Measurements from ENCODE around the gene EVC2.

EVC2 gene

GRCh38 chr4:5656415-5656814, 51.9 kb downstream of the EVC2 start:
- Histone ChIP-seq H3K9ac (no peak overlapping the region), H3K27ac (no peak overlapping the region), H3K36me3 (peaks cover 58% of the 10 kb centered on the region), H3K4me3 (no peak overlapping the region), H3K4me2 (no peak overlapping the region), H3K9me3 (peaks cover 13% of the 10 kb centered on the region), H3K27me3 (no peaks in the 10 kb centered on the region), H3K4me1 (peaks cover 39% of the 10 kb centered on the region), H4K20me1 (no peaks in the 10 kb centered on the region)
- no peak for TF ChIP-seq Cebpa-rat (IDR thresholded peaks at IDR 0.05)

GRCh38 chr4:5654791-5655190, 53.6 kb downstream of the EVC2 start:
- Histone ChIP-seq H3K4me3 (no peak overlapping the region), H3K36me3 (peaks cover 43% of the 10 kb centered on the region), H3K27ac (no peak overlapping the region), H3K27me3 (no peaks in the 10 kb centered on the region), H4K20me1 (no peaks in the 10 kb centered on the region), H3K9me3 (no peaks in the 10 kb centered on the region; the same call in 1 of the 2 replicates), H3K4me2 (no peak overlapping the region), H3K9ac (no peak overlapping the region), H3K4me1 (peaks cover 39% of the 10 kb centered on the region)
- TF ChIP-seq Cebpa-rat (IDR thresholded peaks at IDR 0.05): no peak

GRCh38 chr4:5651089-5651488, 57.3 kb downstream of the EVC2 start:
- no peak for TF ChIP-seq Cebpa-rat (IDR thresholded peaks at IDR 0.05)
- Histone ChIP-seq H3K9ac (no peak overlapping the region), H3K27ac (0 out of 2 replicates have a peak overlapping the region, but pooled peaks have one; percentile 61), H3K4me2 (no peak overlapping the region), H3K27me3 (no peaks in the 10 kb centered on the region), H3K36me3 (peaks cover 24% of the 10 kb centered on the region), H3K4me1 (peaks cover 31% of the 10 kb centered on the region), H3K9me3 (no peaks in the 10 kb centered on the region; the same call in 1 of the 2 replicates), H3K4me3 (no peak overlapping the region), H4K20me1 (no peaks in the 10 kb centered on the region)

- no peaks in the 10 kb centered on the region for H3K9me3 ChIP-seq
- TF ChIP-seq Cebpa-rat (IDR thresholded peaks at IDR 0.05): no peak
- H3K9ac ChIP-seq: no peak overlapping the region
- H3K4me1 ChIP-seq: peaks cover 31% of the 10 kb centered on the region
- H3K4me2 ChIP-seq: no peak overlapping the region
- H3K27me3 ChIP-seq: no peaks in the 10 kb centered on the region
- H3K36me3 ChIP-seq: peaks cover 20% of the 10 kb centered on the region
- H4K20me1 ChIP-seq: no peaks in the 10 kb centered on the region
- H3K4me3 ChIP-seq: no peak overlapping the region
- H3K27ac ChIP-seq: no peak overlapping the region
Observed at GRCh38 chr4:5650040-5650439, 58.3 kb downstream of the EVC2 start.

GRCh38 chr4:5647351-5647750, 61.0 kb downstream of the EVC2 start:
- Histone ChIP-seq H3K27me3 (no peaks in the 10 kb centered on the region), H3K27ac (no peak overlapping the region), H3K9ac (no peak overlapping the region), H3K36me3 (peaks cover 8% of the 10 kb centered on the region), H3K4me3 (no peak overlapping the region), H3K9me3 (no peaks in the 10 kb centered on the region), H3K4me2 (no peak overlapping the region), H3K4me1 (peaks cover 10% of the 10 kb centered on the region), H4K20me1 (no peaks in the 10 kb centered on the region)
- TF ChIP-seq Cebpa-rat (IDR thresholded peaks at IDR 0.05): no peak

DNA sequence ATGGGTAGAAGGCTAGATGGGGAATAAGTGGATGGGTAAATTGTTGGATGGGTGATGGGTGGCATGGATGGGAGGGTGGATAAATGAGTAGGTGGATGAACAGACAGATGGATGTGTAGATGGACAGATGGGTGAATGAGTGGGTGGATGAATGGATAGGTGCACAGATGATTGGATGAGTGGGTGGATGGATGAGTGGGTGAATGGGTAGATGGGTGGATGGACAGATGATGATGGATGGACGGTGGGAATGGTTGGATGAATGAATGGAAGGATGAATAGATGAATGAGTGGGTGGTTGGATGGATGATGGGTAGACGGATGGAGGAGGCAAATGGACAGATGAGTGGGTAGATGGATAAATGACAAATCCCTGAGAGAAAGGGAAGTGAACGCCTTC, 68.3 kb downstream of the EVC2 start:
- H3K4me2 ChIP-seq: no peak overlapping the region
- TF ChIP-seq Cebpa-rat (IDR thresholded peaks at IDR 0.05): no peak
- H3K27me3 ChIP-seq: no peaks in the 10 kb centered on the region
- no peaks in the 10 kb centered on the region for H4K20me1 ChIP-seq
- no peak overlapping the region for H3K4me3 ChIP-seq
- no peak overlapping the region for H3K27ac ChIP-seq
- H3K4me1 ChIP-seq: peaks cover 5% of the 10 kb centered on the region; the same call in 1 of the 2 replicates
- H3K36me3 ChIP-seq: peaks cover 38% of the 10 kb centered on the region
- H3K9me3 ChIP-seq: no peaks in the 10 kb centered on the region
- no peak overlapping the region for H3K9ac ChIP-seq

GRCh38 chr4:5639556-5639955, 68.8 kb downstream of the EVC2 start:
- no peak overlapping the region for H3K4me3 ChIP-seq
- TF ChIP-seq Cebpa-rat (IDR thresholded peaks at IDR 0.05): no peak
- no peaks in the 10 kb centered on the region for H3K9me3 ChIP-seq
- no peaks in the 10 kb centered on the region for H3K27me3 ChIP-seq
- H4K20me1 ChIP-seq: no peaks in the 10 kb centered on the region
- H3K4me1 ChIP-seq: peaks cover 5% of the 10 kb centered on the region; the same call in 1 of the 2 replicates
- H3K27ac ChIP-seq: no peak overlapping the region
- H3K36me3 ChIP-seq: peaks cover 43% of the 10 kb centered on the region
- H3K4me2 ChIP-seq: no peak overlapping the region
- H3K9ac ChIP-seq: no peak overlapping the region

- no peak for TF ChIP-seq Cebpa-rat (IDR thresholded peaks at IDR 0.05)
- Histone ChIP-seq H3K27ac (no peak overlapping the region), H3K4me2 (no peak overlapping the region), H3K4me1 (peaks cover 5% of the 10 kb centered on the region; the same call in 1 of the 2 replicates), H3K4me3 (no peak overlapping the region), H3K27me3 (no peaks in the 10 kb centered on the region), H3K36me3 (peaks cover 45% of the 10 kb centered on the region), H4K20me1 (no peaks in the 10 kb centered on the region), H3K9me3 (no peaks in the 10 kb centered on the region), H3K9ac (no peak overlapping the region)
Observed at GRCh38 chr4:5638976-5639375, 69.4 kb downstream of the EVC2 start.

DNA sequence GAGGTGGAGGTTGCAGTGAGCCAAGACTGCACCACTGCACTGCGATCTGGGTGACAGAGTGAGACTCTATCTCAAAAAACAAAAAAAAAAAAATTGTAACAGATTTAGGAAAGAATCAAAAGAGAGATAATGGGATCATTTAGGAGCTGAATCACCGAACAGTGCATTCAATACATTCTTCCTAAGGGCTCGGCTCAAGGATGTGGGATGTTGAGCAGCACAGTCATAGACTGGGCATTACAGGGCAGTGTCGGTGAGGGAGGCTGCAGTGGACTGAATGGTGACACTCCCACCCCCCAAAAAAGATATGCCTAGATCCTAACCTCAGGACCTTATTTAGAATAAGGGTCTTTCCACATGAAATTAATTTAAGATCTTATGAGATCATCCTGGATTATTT, 70.0 kb downstream of the EVC2 start:
- no peak for TF ChIP-seq Cebpa-rat (IDR thresholded peaks at IDR 0.05)
- Histone ChIP-seq H4K20me1 (no peaks in the 10 kb centered on the region), H3K4me3 (no peak overlapping the region), H3K36me3 (peaks cover 51% of the 10 kb centered on the region), H3K4me2 (no peak overlapping the region), H3K9ac (no peak overlapping the region), H3K4me1 (peaks cover 5% of the 10 kb centered on the region; the same call in 1 of the 2 replicates), H3K27me3 (no peaks in the 10 kb centered on the region), H3K9me3 (0 out of 2 replicates have a peak, but pooled peaks cover 2% of the 10 kb centered on the region), H3K27ac (no peak overlapping the region)

DNA sequence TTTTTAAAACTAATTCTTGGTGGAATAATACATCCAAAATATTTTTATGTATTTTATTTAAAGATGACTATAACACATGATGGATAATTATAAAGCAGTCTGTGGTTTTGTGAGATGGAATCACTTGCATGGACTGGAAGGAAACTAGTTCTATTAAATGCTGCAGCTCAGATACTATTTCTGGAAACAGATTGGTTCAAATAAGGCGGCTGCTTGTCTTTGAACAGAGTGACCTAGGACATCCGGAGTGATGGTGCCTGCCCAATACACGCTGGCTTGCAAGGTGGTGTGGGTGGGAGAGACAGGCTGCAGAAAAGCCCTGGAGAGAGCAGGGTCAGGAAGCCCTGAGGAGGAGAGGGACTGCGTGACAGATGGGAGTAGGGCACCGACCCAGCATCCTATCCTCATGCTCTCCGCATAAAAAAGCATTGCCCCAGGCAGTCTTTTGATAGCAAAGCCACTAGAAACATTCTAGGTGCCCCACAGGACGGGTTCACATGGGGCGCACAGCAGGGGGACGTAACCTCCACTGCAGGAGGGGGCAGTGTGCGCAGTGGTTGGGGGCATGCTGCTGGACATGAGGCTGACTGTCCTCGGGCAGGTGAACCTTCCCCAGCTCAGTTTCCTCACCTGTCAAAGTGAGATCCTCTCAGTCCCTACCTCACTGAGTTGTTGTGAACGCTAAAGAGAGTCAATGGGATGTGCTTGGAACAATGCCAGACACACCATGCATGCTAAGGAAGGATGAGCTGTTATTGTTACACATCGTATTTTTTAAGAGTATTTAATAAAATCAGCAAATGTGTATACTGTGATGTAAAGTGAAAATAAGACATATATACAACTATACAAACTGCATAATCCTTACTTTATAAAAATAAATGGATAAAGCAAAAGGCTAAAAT, 71.3 kb downstream of the EVC2 start:
- H4K20me1 ChIP-seq: no peaks in the 10 kb centered on the region
- peaks cover 5% of the 10 kb centered on the region; the same call in 1 of the 2 replicates for H3K4me1 ChIP-seq
- no peaks in the 10 kb centered on the region for H3K27me3 ChIP-seq
- H3K4me3 ChIP-seq: no peak overlapping the region
- no peak overlapping the region for H3K4me2 ChIP-seq
- H3K27ac ChIP-seq: no peak overlapping the region
- TF ChIP-seq Cebpa-rat (IDR thresholded peaks at IDR 0.05): no peak
- H3K9me3 ChIP-seq: 0 out of 2 replicates have a peak, but pooled peaks cover 6% of the 10 kb centered on the region
- no peak overlapping the region for H3K9ac ChIP-seq
- peaks cover 62% of the 10 kb centered on the region for H3K36me3 ChIP-seq

All from BLaER1 (cell line).